Measurements from ENCODE around the gene MTFP1. TPM values are rescaled to one million over a fixed set of nuclear protein-coding genes. Genes with fewer than 3 reads are reported as not detected.

MTFP1 gene
- total RNA-seq, 2 donors from 2014 or later, result 1.9 to 6.4 TPM

DNA sequence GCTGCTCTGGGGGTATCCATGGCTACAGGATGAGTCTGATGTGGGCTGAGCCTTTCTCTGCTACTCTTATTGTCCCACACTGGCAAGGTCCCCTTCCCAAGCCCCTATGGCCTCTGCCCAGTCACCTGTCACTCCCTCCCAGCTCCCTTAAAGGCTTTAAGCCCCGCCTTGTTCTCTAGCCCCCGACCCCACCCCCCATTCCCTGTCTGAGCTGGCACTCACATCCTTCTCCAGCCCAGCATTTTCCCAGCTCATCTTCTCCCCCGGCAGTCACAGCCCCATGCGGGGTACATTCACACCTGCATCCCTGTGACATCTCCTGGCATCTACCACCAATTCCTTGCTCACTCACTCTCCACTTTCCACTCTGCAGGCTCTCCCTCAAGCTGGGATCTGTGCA lies 4.3 kb downstream of the MTFP1 start:
- no peak overlapping the region for H3K27ac ChIP-seq
- H3K27me3 ChIP-seq (replicated peaks; ENCODE audit: insufficient read depth), result no peaks in the 10 kb centered on the region
- peaks cover 9 to 15% of the 10 kb centered on the region in 2 donors for H3K4me1 ChIP-seq (ENCODE audit: control insufficient read depth in 1 of 2, low read depth in 2 of 2)
- TF ChIP-seq, protein P1, sequence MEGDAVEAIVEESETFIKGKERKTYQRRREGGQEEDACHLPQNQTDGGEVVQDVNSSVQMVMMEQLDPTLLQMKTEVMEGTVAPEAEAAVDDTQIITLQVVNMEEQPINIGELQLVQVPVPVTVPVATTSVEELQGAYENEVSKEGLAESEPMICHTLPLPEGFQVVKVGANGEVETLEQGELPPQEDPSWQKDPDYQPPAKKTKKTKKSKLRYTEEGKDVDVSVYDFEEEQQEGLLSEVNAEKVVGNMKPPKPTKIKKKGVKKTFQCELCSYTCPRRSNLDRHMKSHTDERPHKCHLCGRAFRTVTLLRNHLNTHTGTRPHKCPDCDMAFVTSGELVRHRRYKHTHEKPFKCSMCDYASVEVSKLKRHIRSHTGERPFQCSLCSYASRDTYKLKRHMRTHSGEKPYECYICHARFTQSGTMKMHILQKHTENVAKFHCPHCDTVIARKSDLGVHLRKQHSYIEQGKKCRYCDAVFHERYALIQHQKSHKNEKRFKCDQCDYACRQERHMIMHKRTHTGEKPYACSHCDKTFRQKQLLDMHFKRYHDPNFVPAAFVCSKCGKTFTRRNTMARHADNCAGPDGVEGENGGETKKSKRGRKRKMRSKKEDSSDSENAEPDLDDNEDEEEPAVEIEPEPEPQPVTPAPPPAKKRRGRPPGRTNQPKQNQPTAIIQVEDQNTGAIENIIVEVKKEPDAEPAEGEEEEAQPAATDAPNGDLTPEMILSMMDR (IDR thresholded peaks at IDR 0.05), result no peak
- no peaks in the 10 kb centered on the region for H3K36me3 ChIP-seq
- ATAC-seq (ENCODE audit: insufficient number of reproducible peaks, low FRiP score, low read depth) (no peak), DNase-seq (ENCODE audit: low spot score) (no peak)
- H3K9me3 ChIP-seq, result no peaks in the 10 kb centered on the region
- H3K4me3 ChIP-seq, result no peak overlapping the region

GRCh38 chr22:30430933-30431332 lies 5.4 kb downstream of the MTFP1 start:
- Histone ChIP-seq H3K36me3 (no peaks in the 10 kb centered on the region), H3K4me1 (ENCODE audit: control insufficient read depth in 1 of 2, low read depth in 2 of 2) (peaks cover 4 to 8% of the 10 kb centered on the region in 2 donors), H3K27me3 (replicated peaks; ENCODE audit: insufficient read depth) (no peaks in the 10 kb centered on the region), H3K9me3 (no peaks in the 10 kb centered on the region), H3K4me3 (no peak overlapping the region), H3K27ac (no peak overlapping the region)
- no peak for DNase-seq (ENCODE audit: low spot score)
- no peak for ATAC-seq (ENCODE audit: insufficient number of reproducible peaks, low FRiP score, low read depth)
- TF ChIP-seq, protein P1 (IDR thresholded peaks at IDR 0.05), result no peak

DNA sequence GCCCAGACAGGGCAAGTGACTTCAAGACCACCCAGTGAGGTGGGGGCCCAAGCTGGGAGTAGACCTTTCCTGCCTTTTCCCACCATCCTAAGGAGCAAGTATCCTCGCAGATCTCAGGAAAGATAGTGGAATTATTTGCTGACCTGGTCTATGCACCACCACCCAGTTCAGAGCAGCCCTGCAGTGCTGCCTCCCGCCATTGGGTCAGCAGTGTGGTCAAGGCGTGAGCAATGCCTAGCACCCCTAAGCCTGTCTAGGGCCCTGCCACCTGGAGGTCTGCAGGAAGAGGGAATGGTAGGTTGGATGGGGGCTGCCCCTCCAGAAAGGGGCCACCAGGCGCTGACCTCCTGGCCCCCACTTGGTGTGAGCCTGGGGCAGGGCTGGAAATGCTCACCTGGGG lies 6.5 kb downstream of the MTFP1 start:
- H3K4me3 ChIP-seq, result no peak overlapping the region
- H3K27ac ChIP-seq, result no peak overlapping the region
- TF ChIP-seq, protein P1 (IDR thresholded peaks at IDR 0.05), result no peak
- H3K36me3 ChIP-seq, result no peaks in the 10 kb centered on the region
- H3K9me3 ChIP-seq, result no peaks in the 10 kb centered on the region
- no peaks in the 10 kb centered on the region for H3K27me3 ChIP-seq (replicated peaks; ENCODE audit: insufficient read depth)
- no peak for DNase-seq (ENCODE audit: low spot score)
- no peak for ATAC-seq (ENCODE audit: insufficient number of reproducible peaks, low FRiP score, low read depth)
- no peaks in the 10 kb centered on the region for H3K4me1 ChIP-seq (ENCODE audit: control insufficient read depth in 1 of 2, low read depth in 2 of 2)

DNA sequence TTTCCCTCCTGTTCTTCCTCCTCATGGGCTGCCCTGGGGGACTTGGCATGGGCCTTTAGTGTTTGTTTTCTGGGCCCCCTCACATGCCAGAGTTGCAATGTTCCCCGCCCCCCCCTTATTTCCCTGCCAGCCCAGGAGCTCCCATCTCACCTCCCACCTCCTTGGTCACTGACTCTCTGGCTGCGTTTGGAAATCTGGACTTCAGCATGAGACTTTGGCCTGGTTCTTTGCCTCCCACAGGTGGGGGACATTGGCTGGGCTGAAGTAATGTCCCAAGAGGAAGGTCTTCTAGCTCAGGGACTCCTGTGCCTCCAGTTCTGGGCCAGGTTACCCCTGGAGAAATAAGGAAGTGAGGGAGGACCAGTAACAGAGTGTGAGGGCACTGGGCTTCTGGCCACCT lies 7.0 kb downstream of the MTFP1 start:
- Histone ChIP-seq H3K9me3 (no peaks in the 10 kb centered on the region), H3K27me3 (replicated peaks; ENCODE audit: insufficient read depth) (no peaks in the 10 kb centered on the region), H3K4me3 (no peak overlapping the region), H3K4me1 (ENCODE audit: control insufficient read depth in 1 of 2, low read depth in 2 of 2) (no peaks in the 10 kb centered on the region), H3K27ac (no peak overlapping the region), H3K36me3 (no peaks in the 10 kb centered on the region)
- no peak for ATAC-seq (ENCODE audit: insufficient number of reproducible peaks, low FRiP score, low read depth)
- TF ChIP-seq, protein P1 (IDR thresholded peaks at IDR 0.05), result no peak
- no peak for DNase-seq (ENCODE audit: low spot score)

- H3K27ac ChIP-seq, result no peak overlapping the region
- TF ChIP-seq, protein P1 (IDR thresholded peaks at IDR 0.05), result no peak
- no peaks in the 10 kb centered on the region for H3K27me3 ChIP-seq (replicated peaks; ENCODE audit: insufficient read depth)
- no peaks in the 10 kb centered on the region for H3K9me3 ChIP-seq
- no peak overlapping the region for H3K4me3 ChIP-seq
- no peaks in the 10 kb centered on the region for H3K36me3 ChIP-seq
- no peak for DNase-seq (ENCODE audit: low spot score)
- ATAC-seq (ENCODE audit: insufficient number of reproducible peaks, low FRiP score, low read depth), result no peak
- no peaks in the 10 kb centered on the region for H3K4me1 ChIP-seq (ENCODE audit: control insufficient read depth in 1 of 2, low read depth in 2 of 2)
Observed at GRCh38 chr22:30433227-30433626, 7.7 kb downstream of the MTFP1 start.

Data from thoracic aorta (tissue), 2 donors.